Measurements from ENCODE around the gene PGK2.
"Not testable (repeated sequence)": the region's sequence is repeated elsewhere in the genome, so short reads cannot be mapped to it uniquely, and the experiment has no call there.

PGK2 gene

GRCh38 chr6:49787176-49787575, at the start of gene PGK2:
Gene PGK2 (minus strand): TSS chr6:49787285. CDS start chr6:49787187, 98 bp downstream.
- no peak for DNase-seq

- no peak for DNase-seq
These were observed 48.1 kb upstream of the PGK2 start for GRCh38 chr6:49835140-49835539.

- DNase-seq = no peak
These were observed 46.3 kb upstream of the PGK2 start for GRCh38 chr6:49833386-49833785.

- DNase-seq = no peak
These were observed 39.8 kb upstream of the PGK2 start for GRCh38 chr6:49826743-49827406.

- no peak for DNase-seq
These were observed 28.1 kb upstream of the PGK2 start for GRCh38 chr6:49815166-49815565.

- no peak for DNase-seq
These were observed 26.2 kb upstream of the PGK2 start for GRCh38 chr6:49813248-49813647.

- DNase-seq = no peak
These were observed 19.1 kb upstream of the PGK2 start for GRCh38 chr6:49806145-49806544.

- no peak for DNase-seq
These were observed 18.2 kb upstream of the PGK2 start for GRCh38 chr6:49805246-49805645.

- no peak for DNase-seq
These were observed 14.4 kb upstream of the PGK2 start for GRCh38 chr6:49801525-49801924.

GRCh38 chr6:49799090-49799489, 12.0 kb upstream of the PGK2 start:
- no peak for DNase-seq

- not testable (repeated sequence) for DNase-seq
These were observed 9.9 kb upstream of the PGK2 start for GRCh38 chr6:49796842-49797455.

- no peak for DNase-seq
These were observed 3.3 kb upstream of the PGK2 start for GRCh38 chr6:49790341-49790740.

- no peak for DNase-seq
These were observed 2.8 kb downstream of the PGK2 start for GRCh38 chr6:49784272-49784671.

GRCh38 chr6:49782725-49783124, 4.4 kb downstream of the PGK2 start:
- no peak for DNase-seq

- DNase-seq = no peak
These were observed 4.8 kb downstream of the PGK2 start for GRCh38 chr6:49782293-49782692.

GRCh38 chr6:49776444-49776843, 10.6 kb downstream of the PGK2 start:
- no peak for DNase-seq

GRCh38 chr6:49775043-49775442, 12.0 kb downstream of the PGK2 start:
- DNase-seq = no peak

- DNase-seq = no peak
These were observed 14.8 kb downstream of the PGK2 start for GRCh38 chr6:49772285-49772684.

- no peak for DNase-seq
These were observed 20.3 kb downstream of the PGK2 start for GRCh38 chr6:49766762-49767161.

GRCh38 chr6:49764571-49765236, 22.4 kb downstream of the PGK2 start:
- no peak for DNase-seq

GRCh38 chr6:49744259-49744658, 42.8 kb downstream of the PGK2 start, which contains the start of gene CRISP3:
Gene CRISP3 (minus strand): TSS chr6:49744388. CDS start chr6:49744367, 21 bp downstream.
- no peak for DNase-seq

GRCh38 chr6:49743429-49743828, 43.7 kb downstream of the PGK2 start:
- DNase-seq = no peak

GRCh38 chr6:49739423-49739822, 47.7 kb downstream of the PGK2 start:
- DNase-seq = no peak

GRCh38 chr6:49736017-49736508, 51.0 kb downstream of the PGK2 start:
- no peak for DNase-seq
